GM12878 (cell line): ENCODE data around the gene C1QTNF8. TPM values are rescaled to one million over a fixed set of nuclear protein-coding genes. Genes with fewer than 3 reads are reported as not detected.

Experiments
- ATAC-seq: fragments of 200-7000 bp; cut with Tn5 transposase; 3 replicates; pipeline ENCODE4 v1.9.1; 2020; ENCODE audit warnings: mild to moderate bottlenecking, moderate library complexity
- BruUV-seq: library from RNA; stranded (reverse); fragments of 400-500 nt; replicated peaks from 2 replicates; lab custom pipeline; 2021; lab: Mats Ljungman, UMichigan
- CTCF ChIA-PET: fragments of 300-600 bp; sonication (Branson Sonifier 250); formaldehyde crosslinking; extraction: SDS; loops from one replicate; lab custom pipeline; 2021; ENCODE audit warnings: inconsistent platforms; lab: Yijun Ruan, JAX
- POLR2A ChIA-PET: fragments of 350-600 bp; formaldehyde crosslinking; extraction: SDS; loops from one replicate; lab custom pipeline; 2021; ENCODE audit warnings: inconsistent platforms; lab: Charles Lee
- RAD21 ChIA-PET: fragments of 300-600 bp; sonication (Branson Sonifier 250); formaldehyde crosslinking; loops from one replicate; lab custom pipeline; 2023; ENCODE audit warnings: antibody characterized with exemption; ENCODE audit not compliant: unreplicated experiment; lab: Charles Lee
- SMC1A ChIA-PET: fragments of 300-600 bp; sonication (Branson Sonifier 250); formaldehyde crosslinking; loops from one replicate; lab custom pipeline; 2023; ENCODE audit not compliant: unreplicated experiment, uncharacterized antibody; lab: Charles Lee
- DNase-seq: peaks from one replicate; pipeline ENCODE4 v3.0.0-alpha.2; 2011; ENCODE audit warnings: low read depth, low spot score
- FAIRE-seq: peaks from 3 replicates; lab custom pipeline; 2011; peaks lifted over from hg19 to GRCh38; lab: Jason Lieb, UNC
- H2AFZ ChIP-seq: 2 replicates; pipeline ENCODE4 v1.6.0; 2011; ENCODE audit warnings: low read depth, low read length, control low read depth; ENCODE audit not compliant: control insufficient read depth
- H3K27ac ChIP-seq: 2 replicates; pipeline ENCODE4 v1.5.1; 2011; ENCODE audit warnings: control low read depth; ENCODE audit not compliant: control insufficient read depth, insufficient read depth
- H3K27me3 ChIP-seq, 2 experiments: replicated peaks in 1 of 2; 2 replicates each; pipeline versions ENCODE4 v1.6.0 to v1.6.1; 2011; ENCODE audit warnings: low read length in 1 of 2; ENCODE audit not compliant: control insufficient read depth in 2 of 2, insufficient read depth in 2 of 2
- H3K36me3 ChIP-seq, 2 experiments: 2 replicates each; pipeline ENCODE4 v1.5.1; 2011; ENCODE audit warnings: low read length in 1 of 2; ENCODE audit not compliant: control insufficient read depth in 2 of 2, insufficient read depth in 2 of 2
- H3K4me1 ChIP-seq: 2 replicates; pipeline ENCODE4 v1.6.1; 2011; ENCODE audit warnings: mild to moderate bottlenecking, low read length, moderate library complexity, mixed read lengths; ENCODE audit not compliant: control insufficient read depth, insufficient read depth
- H3K4me2 ChIP-seq: 2 replicates; pipeline ENCODE4 v1.6.0; 2011; ENCODE audit warnings: control low read depth; ENCODE audit not compliant: control insufficient read depth, insufficient read depth
- H3K4me3 ChIP-seq: fragments of 200-600 bp; sonication (generic); 2 replicates; pipeline ENCODE4 v1.5.1; 2016
- H3K79me2 ChIP-seq: 2 replicates; pipeline ENCODE4 v1.6.0; 2011; ENCODE audit warnings: low read length; ENCODE audit not compliant: control insufficient read depth, insufficient read depth
- H3K9ac ChIP-seq: 2 replicates; pipeline ENCODE4 v1.8.0; 2011; ENCODE audit warnings: low read length, control low read depth, mixed read lengths; ENCODE audit not compliant: control insufficient read depth, insufficient read depth
- H3K9me3 ChIP-seq: replicated peaks from 3 replicates; pipeline ENCODE4 v1.5.1; 2011; ENCODE audit warnings: mild to moderate bottlenecking, low read length; ENCODE audit not compliant: control insufficient read depth, insufficient read depth
- H4K20me1 ChIP-seq: 2 replicates; pipeline ENCODE4 v1.6.0; 2011; ENCODE audit not compliant: control insufficient read depth, insufficient read depth
- WGBS: methylation state at CpG from one replicate; pipeline ENCODE4 v1.1.6; 2016; ENCODE audit warnings: low lambda C conversion rate; ENCODE audit not compliant: insufficient replicate concordance, insufficient coverage; ENCODE audit errors: missing lambda C conversion rate; 5-methylcytosine and 5-hydroxymethylcytosine counted together
- in situ Hi-C: fragments of 300-500 bp; cut with MboI; formaldehyde crosslinking; loops from 9 replicates; pipeline ENCODE4 v1.14.3; 2018; ENCODE audit warnings: mixed read lengths
- intact Hi-C: fragments of 100-400 bp; cut with micrococcal nuclease; formaldehyde crosslinking; loops from one replicate; pipeline ENCODE4 v1.14.2; 2022; ENCODE audit not compliant: unreplicated experiment
- polyA plus RNA-seq, 11 experiments: library from polyadenylated mRNA; depleted of rRNA in 4 of 11; unstranded in 6 of 11; stranded (reverse) in 5 of 11; fragments of >200 nt; fragmentation: Nextera tagmentation in 4 of 11; fragmentation: Illumina TruSeq in 1 of 11; extraction: Ambion mirVana in 4 of 11; extraction: Trizol in 1 of 11; gene quantifications; 1 replicate in 1 of 11; 2 replicates in 10 of 11; pipeline versions ENCODE4 v1.2.1 to v1.2.3, GENCODE V29; 2011 to 2016; ENCODE audit warnings: inconsistent platforms in 2 of 11, missing spikeins in 2 of 11, low read depth in 1 of 11
- total RNA-seq, 4 experiments: library from RNA; depleted of rRNA in 3 of 4; stranded (reverse); fragments of >200 nt in 3 of 4; fragmentation: Illumina TruSeq in 1 of 4; extraction: Trizol in 1 of 4; gene quantifications; 2 replicates each; pipeline versions ENCODE4 v1.2.1 to v1.2.3, GENCODE V29; 2013 to 2021
- TF ChIP-seq, protein P1 (sequence below): fragments of 450-650 bp; IDR thresholded peaks from 2 replicates; pipeline ENCODE4 v1.6.1; 2018; ENCODE audit warnings: borderline replicate concordance, mild to moderate bottlenecking; ENCODE audit not compliant: partially characterized antibody

Gene C1QTNF8
- total and polyA plus RNA-seq, 10 of the 15 experiments (the other 5 are each of a cell fraction or from before 2014, with no cell fraction given) = not detected

GRCh38 chr16:1061769-1062505 is 34.1 kb downstream of the C1QTNF8 start:
- ATAC-seq = no peak
- ChIA-PET CTCF (no interaction called here), SMC1A (no interaction called here), POLR2A (no interaction called here), RAD21 (no interaction called here)
- intact Hi-C loops = no loop called here
- Histone ChIP-seq H3K4me3 (no peak overlapping the region), H3K27me3 (no peaks in the 10 kb centered on the region), H3K4me1 (no peaks in the 10 kb centered on the region), H3K9ac (no peak overlapping the region), H3K4me2 (no peak overlapping the region), H2AFZ (no peak overlapping the region), H3K9me3 (peaks cover 2% of the 10 kb centered on the region; the same call in 1 of the 3 replicates), H3K79me2 (no peaks in the 10 kb centered on the region), H3K27ac (no peak overlapping the region), H3K36me3 (no peaks in the 10 kb centered on the region), H4K20me1 (no peaks in the 10 kb centered on the region)
- in situ Hi-C loops = loop anchor here (10.0 kb wide), 1 partner anchor 63 kb away; no protein-coding TSS in a partner anchor
- no TSS peak for BruUV-seq
- 59% methylated on average over 33 of the region's 43 CpGs for WGBS
- TF ChIP-seq, protein P1, sequence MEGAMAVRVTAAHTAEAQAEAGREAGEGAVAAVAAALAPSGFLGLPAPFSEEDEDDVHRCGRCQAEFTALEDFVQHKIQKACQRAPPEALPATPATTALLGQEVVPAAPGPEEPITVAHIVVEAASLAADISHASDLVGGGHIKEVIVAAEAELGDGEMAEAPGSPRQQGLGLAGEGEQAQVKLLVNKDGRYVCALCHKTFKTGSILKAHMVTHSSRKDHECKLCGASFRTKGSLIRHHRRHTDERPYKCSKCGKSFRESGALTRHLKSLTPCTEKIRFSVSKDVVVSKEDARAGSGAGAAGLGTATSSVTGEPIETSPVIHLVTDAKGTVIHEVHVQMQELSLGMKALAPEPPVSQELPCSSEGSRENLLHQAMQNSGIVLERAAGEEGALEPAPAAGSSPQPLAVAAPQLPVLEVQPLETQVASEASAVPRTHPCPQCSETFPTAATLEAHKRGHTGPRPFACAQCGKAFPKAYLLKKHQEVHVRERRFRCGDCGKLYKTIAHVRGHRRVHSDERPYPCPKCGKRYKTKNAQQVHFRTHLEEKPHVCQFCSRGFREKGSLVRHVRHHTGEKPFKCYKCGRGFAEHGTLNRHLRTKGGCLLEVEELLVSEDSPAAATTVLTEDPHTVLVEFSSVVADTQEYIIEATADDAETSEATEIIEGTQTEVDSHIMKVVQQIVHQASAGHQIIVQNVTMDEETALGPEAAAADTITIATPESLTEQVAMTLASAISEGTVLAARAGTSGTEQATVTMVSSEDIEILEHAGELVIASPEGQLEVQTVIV = no peak
- no peak for FAIRE-seq
- no peak for DNase-seq
